Spleen (tissue), 7 donors: Measurements from ENCODE around the gene ENOX1.

Experiments
- POLR2A ChIP-seq, 3 donors: fragments of 450-650 bp; IDR thresholded peaks; one replicate each; pipeline ENCODE4 v1.5.1; 2017; ENCODE audit warnings: antibody characterized with exemption in 3 of 3, mild to moderate bottlenecking in 1 of 3
- TF ChIP-seq, protein P1 (sequence below), 11 experiments: fragments of 200-600 bp in 7 of 11; fragments of 450-650 bp in 4 of 11; sonication (generic) in 4 of 11; IDR thresholded peaks in 8 of 11; conservative IDR thresholded peaks in 3 of 11; 1 replicate in 7 of 11; 2 replicates in 4 of 11; pipeline versions ENCODE4 v1.4.0 to v1.8.0; 2016 to 2021; ENCODE audit warnings: antibody characterized with exemption in 11 of 11, inconsistent platforms in 4 of 11, mild to moderate bottlenecking in 1 of 11
- donor health status: DM: no; HTN: no; CAD: no; lungs with moderate emphysema.
- donor health status: DM: no; HTN: no; CAD: no.
- donor health status: DM: no; HTN: no; CAD: no.

DNA sequence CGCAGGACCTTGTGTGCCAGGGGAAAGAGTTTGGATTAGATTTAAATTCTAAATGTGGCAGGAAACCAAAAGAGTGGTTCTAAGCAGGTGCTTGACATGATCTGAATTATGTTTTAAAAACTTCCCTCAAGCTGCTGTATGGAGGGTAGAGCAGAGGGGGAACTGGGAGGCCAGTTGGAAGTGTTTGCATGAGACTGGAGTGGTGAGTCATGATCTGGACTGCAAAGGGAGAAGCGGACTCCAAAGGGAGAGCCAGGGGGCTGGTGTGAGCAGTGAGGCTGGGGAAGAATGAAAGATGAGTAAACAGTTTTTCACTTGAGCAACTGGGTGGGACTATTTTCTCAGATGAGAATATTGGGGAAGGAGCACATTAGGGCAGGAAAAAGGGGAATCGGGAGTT, 557.3 kb downstream of the ENOX1 start:
- TF ChIP-seq, protein P1, sequence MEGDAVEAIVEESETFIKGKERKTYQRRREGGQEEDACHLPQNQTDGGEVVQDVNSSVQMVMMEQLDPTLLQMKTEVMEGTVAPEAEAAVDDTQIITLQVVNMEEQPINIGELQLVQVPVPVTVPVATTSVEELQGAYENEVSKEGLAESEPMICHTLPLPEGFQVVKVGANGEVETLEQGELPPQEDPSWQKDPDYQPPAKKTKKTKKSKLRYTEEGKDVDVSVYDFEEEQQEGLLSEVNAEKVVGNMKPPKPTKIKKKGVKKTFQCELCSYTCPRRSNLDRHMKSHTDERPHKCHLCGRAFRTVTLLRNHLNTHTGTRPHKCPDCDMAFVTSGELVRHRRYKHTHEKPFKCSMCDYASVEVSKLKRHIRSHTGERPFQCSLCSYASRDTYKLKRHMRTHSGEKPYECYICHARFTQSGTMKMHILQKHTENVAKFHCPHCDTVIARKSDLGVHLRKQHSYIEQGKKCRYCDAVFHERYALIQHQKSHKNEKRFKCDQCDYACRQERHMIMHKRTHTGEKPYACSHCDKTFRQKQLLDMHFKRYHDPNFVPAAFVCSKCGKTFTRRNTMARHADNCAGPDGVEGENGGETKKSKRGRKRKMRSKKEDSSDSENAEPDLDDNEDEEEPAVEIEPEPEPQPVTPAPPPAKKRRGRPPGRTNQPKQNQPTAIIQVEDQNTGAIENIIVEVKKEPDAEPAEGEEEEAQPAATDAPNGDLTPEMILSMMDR (IDR thresholded peaks at IDR 0.05 in 8 of 11, conservative IDR thresholded peaks at IDR 0.05 in 3 of 11) = no peak
- no peak for TF ChIP-seq POLR2A (IDR thresholded peaks at IDR 0.05)
